Gastroesophageal sphincter (tissue), 3 donors: ENCODE results near the gene MYCBPAP.

ENCODE experiments used
- CTCF ChIP-seq, 4 experiments: fragments of 200-600 bp in 2 of 4; fragments of 450-650 bp in 2 of 4; sonication (generic) in 1 of 4; IDR thresholded peaks; one replicate each; pipeline ENCODE4 v1.5.1; 2017 to 2019; ENCODE audit warnings: antibody characterized with exemption in 4 of 4, mild to moderate bottlenecking in 2 of 4, moderate library complexity in 2 of 4
- POLR2AphosphoS5 ChIP-seq: sonication (generic); formaldehyde crosslinking; IDR thresholded peaks from one replicate; pipeline ENCODE4 v1.6.1; 2017; ENCODE audit warnings: antibody characterized with exemption

DNA sequence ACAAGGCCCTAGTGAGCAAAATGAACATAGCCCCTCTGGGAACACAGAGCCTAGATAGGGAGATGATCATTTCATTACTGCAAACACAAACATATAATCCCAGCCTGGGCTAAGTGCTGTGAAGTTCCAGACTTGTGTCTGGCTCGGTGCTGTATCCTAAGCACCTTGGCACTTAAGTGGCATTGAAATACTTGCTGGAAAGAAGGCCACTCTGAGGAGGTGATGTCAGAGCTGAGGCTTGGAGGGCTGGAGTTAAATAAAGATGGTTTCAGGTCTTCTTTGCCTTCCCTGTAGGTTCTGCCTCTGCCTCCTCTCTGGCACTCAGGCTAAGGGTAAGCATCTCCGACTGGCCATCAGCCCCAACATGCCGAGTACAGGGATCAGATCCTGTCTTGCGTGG, 49.9 kb downstream of the MYCBPAP start:
- no peak for TF ChIP-seq CTCF (IDR thresholded peaks at IDR 0.05)
- TF ChIP-seq POLR2AphosphoS5: no peak
